ENCODE measurements around the gene PHACTR1.

The PHACTR1 gene

DNA sequence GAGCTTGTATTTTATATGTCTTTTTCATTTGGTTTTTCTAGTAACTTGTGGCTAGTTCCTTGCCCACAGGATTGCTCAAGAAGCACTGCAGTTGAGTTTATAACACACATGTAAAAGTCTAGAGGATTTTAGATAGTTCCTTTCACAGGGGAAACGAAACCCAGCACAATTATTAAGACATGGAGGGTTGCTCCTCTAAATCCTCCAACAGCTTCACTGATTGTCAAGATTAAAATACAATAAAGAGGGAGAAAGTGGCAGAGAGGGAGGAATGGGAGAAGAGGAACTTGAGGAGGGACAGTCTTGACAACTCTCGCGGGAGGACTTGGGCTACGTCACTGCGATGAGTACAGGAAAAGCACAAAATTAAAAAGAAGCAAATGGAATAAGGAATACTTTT lies 621.5 kb downstream of the PHACTR1 start:
- TF ChIP-seq TEAD4 (IDR thresholded peaks at IDR 0.05) = no peak
- TF ChIP-seq, protein P1, sequence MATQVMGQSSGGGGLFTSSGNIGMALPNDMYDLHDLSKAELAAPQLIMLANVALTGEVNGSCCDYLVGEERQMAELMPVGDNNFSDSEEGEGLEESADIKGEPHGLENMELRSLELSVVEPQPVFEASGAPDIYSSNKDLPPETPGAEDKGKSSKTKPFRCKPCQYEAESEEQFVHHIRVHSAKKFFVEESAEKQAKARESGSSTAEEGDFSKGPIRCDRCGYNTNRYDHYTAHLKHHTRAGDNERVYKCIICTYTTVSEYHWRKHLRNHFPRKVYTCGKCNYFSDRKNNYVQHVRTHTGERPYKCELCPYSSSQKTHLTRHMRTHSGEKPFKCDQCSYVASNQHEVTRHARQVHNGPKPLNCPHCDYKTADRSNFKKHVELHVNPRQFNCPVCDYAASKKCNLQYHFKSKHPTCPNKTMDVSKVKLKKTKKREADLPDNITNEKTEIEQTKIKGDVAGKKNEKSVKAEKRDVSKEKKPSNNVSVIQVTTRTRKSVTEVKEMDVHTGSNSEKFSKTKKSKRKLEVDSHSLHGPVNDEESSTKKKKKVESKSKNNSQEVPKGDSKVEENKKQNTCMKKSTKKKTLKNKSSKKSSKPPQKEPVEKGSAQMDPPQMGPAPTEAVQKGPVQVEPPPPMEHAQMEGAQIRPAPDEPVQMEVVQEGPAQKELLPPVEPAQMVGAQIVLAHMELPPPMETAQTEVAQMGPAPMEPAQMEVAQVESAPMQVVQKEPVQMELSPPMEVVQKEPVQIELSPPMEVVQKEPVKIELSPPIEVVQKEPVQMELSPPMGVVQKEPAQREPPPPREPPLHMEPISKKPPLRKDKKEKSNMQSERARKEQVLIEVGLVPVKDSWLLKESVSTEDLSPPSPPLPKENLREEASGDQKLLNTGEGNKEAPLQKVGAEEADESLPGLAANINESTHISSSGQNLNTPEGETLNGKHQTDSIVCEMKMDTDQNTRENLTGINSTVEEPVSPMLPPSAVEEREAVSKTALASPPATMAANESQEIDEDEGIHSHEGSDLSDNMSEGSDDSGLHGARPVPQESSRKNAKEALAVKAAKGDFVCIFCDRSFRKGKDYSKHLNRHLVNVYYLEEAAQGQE (IDR thresholded peaks at IDR 0.05; ENCODE audit: low read depth) = no peak
- TF ChIP-seq CEBPB (IDR thresholded peaks at IDR 0.05) = no peak
- TF ChIP-seq YY1 (IDR thresholded peaks at IDR 0.05; ENCODE audit: low read depth) = no peak
- no peak for TF ChIP-seq FOXM1 (IDR thresholded peaks at IDR 0.05; ENCODE audit: borderline replicate concordance, low read depth)
- TF ChIP-seq, protein P2, sequence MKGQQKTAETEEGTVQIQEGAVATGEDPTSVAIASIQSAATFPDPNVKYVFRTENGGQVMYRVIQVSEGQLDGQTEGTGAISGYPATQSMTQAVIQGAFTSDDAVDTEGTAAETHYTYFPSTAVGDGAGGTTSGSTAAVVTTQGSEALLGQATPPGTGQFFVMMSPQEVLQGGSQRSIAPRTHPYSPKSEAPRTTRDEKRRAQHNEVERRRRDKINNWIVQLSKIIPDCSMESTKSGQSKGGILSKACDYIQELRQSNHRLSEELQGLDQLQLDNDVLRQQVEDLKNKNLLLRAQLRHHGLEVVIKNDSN (IDR thresholded peaks at IDR 0.05) = no peak
- TF ChIP-seq NFIC (IDR thresholded peaks at IDR 0.05) = no peak
- no peak for TF ChIP-seq CREB1 (IDR thresholded peaks at IDR 0.05; ENCODE audit: low read depth)
- no peak for TF ChIP-seq EGR1 (IDR thresholded peaks at IDR 0.05)
- TF ChIP-seq ZBTB7A (IDR thresholded peaks at IDR 0.05; ENCODE audit: low read depth) = no peak
- TF ChIP-seq RAD21 (IDR thresholded peaks at IDR 0.05; ENCODE audit: low read depth) = no peak
- no peak for TF ChIP-seq EP300 (IDR thresholded peaks at IDR 0.05; ENCODE audit: borderline replicate concordance)
- TF ChIP-seq TCF12 (IDR thresholded peaks at IDR 0.05; ENCODE audit: low read depth) = no peak
- TF ChIP-seq, protein P3, sequence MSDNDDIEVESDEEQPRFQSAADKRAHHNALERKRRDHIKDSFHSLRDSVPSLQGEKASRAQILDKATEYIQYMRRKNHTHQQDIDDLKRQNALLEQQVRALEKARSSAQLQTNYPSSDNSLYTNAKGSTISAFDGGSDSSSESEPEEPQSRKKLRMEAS (IDR thresholded peaks at IDR 0.05) = no peak
- no peak for TF ChIP-seq TAF1 (IDR thresholded peaks at IDR 0.05; ENCODE audit: low read depth)

Data from Ishikawa (cell line).